Posterior vena cava (tissue), 2 donors: ENCODE results near the gene LDLR. TPM values are rescaled to one million over a fixed set of nuclear protein-coding genes. Genes with fewer than 3 reads are reported as not detected.
A peak's percentile ranks its signal among the peaks of the same experiment; 100 is the strongest.

ENCODE experiments used
- DNase-seq: peaks from one replicate; pipeline ENCODE4 v3.0.0-alpha.2; 2020; ENCODE audit warnings: low spot score
- intact Hi-C, 2 donors: fragments of 100-400 bp; cut with DNase I; formaldehyde crosslinking; loops; one replicate each; pipeline versions ENCODE4 v1.14.1 to v1.14.2; 2022 to 2023
- long read RNA-seq, 2 donors: library from polyadenylated mRNA; unstranded; transcript quantifications; one replicate each; pipeline ENCODE4 v2.0.0, GENCODE V29; 2020 to 2021
- total RNA-seq, 2 donors: library from RNA; stranded (reverse); fragmentation: NEBNext Ultra II Directional; extraction: Animal tissue kit (Norgen Biotek cat#: 25700); gene quantifications; one replicate each; pipeline ENCODE4 v1.2.1, GENCODE V29; 2021
- donor health status: DM: yes; HTN: yes; CAD: no.
- donor health status: DM: yes; HTN: yes; CAD: no.

The LDLR gene
- total RNA-seq: 10 to 100 TPM; 51.0 to 66.4 TPM
- long read RNA-seq, donor 1, partial matches to known transcripts: 8 of 18 reads
- long read RNA-seq, donor 1, other reads (novel, unspliced or antisense): 8 of 18 reads
- long read RNA-seq, donor 2, partial matches to known transcripts: 45 of 50 reads
- long read RNA-seq, donor 2, other reads (novel, unspliced or antisense): 2 of 50 reads

- peak; percentile 95 for DNase-seq
- intact Hi-C loops: loop anchor here in 1 of 2 donors (5.0 kb wide), 1 partner anchor 52 kb away; no protein-coding TSS in a partner anchor
Observed at GRCh38 chr19:11089254-11090013, at the start of gene LDLR. TSS of gene LDLR (plus strand) at chr19:11089463. CDS start at chr19:11089549, 86 bp downstream.

- intact Hi-C loops: no loop called here
- no peak for DNase-seq
Observed at GRCh38 chr19:11041194-11041593, 48.1 kb upstream of the LDLR start.

GRCh38 chr19:11041966-11042627, 47.2 kb upstream of the LDLR start:
- no peak for DNase-seq
- intact Hi-C loops: no loop called here

GRCh38 chr19:11044431-11044830, 44.8 kb upstream of the LDLR start:
- no peak for DNase-seq
- intact Hi-C loops: no loop called here

- intact Hi-C loops: no loop called here
- no peak for DNase-seq
Observed at GRCh38 chr19:11045536-11045935, 43.7 kb upstream of the LDLR start.

GRCh38 chr19:11046605-11047354, 42.5 kb upstream of the LDLR start:
- DNase-seq: no peak
- intact Hi-C loops: no loop called here

- DNase-seq: no peak
- intact Hi-C loops: no loop called here
Observed at GRCh38 chr19:11047866-11048265, 41.4 kb upstream of the LDLR start.

- intact Hi-C loops: no loop called here
- DNase-seq: no peak
Observed at GRCh38 chr19:11050323-11051114, 38.7 kb upstream of the LDLR start.

- DNase-seq: no peak
- intact Hi-C loops: no loop called here
Observed at GRCh38 chr19:11053817-11054195, 35.5 kb upstream of the LDLR start.

- intact Hi-C loops: no loop called here
- DNase-seq: no peak
Observed at GRCh38 chr19:11054200-11054599, 35.1 kb upstream of the LDLR start.

GRCh38 chr19:11054628-11055027, 34.6 kb upstream of the LDLR start:
- intact Hi-C loops: no loop called here
- DNase-seq: no peak

- DNase-seq: no peak
Observed at GRCh38 chr19:11058246-11059030, 30.8 kb upstream of the LDLR start.

GRCh38 chr19:11059511-11060358, 29.5 kb upstream of the LDLR start:
- DNase-seq: no peak
- intact Hi-C loops: no loop called here

More at GRCh38 chr19:11058246-11059030, 30.8 kb upstream of the LDLR start:
- intact Hi-C loops: no loop called here

GRCh38 chr19:11061952-11062351, 27.3 kb upstream of the LDLR start:
- DNase-seq: no peak
- intact Hi-C loops: no loop called here

GRCh38 chr19:11063434-11063833, 25.8 kb upstream of the LDLR start:
- intact Hi-C loops: no loop called here
- no peak for DNase-seq

- intact Hi-C loops: no loop called here
- DNase-seq: no peak
Observed at GRCh38 chr19:11064831-11065303, 24.4 kb upstream of the LDLR start.

GRCh38 chr19:11066326-11066725, 22.9 kb upstream of the LDLR start:
- intact Hi-C loops: no loop called here
- DNase-seq: no peak
